ENCODE data around the gene TMCO4.
"Not testable (repeated sequence)": the region's sequence is repeated elsewhere in the genome, so short reads cannot be mapped to it uniquely, and the experiment has no call there.

TMCO4 gene

DNA sequence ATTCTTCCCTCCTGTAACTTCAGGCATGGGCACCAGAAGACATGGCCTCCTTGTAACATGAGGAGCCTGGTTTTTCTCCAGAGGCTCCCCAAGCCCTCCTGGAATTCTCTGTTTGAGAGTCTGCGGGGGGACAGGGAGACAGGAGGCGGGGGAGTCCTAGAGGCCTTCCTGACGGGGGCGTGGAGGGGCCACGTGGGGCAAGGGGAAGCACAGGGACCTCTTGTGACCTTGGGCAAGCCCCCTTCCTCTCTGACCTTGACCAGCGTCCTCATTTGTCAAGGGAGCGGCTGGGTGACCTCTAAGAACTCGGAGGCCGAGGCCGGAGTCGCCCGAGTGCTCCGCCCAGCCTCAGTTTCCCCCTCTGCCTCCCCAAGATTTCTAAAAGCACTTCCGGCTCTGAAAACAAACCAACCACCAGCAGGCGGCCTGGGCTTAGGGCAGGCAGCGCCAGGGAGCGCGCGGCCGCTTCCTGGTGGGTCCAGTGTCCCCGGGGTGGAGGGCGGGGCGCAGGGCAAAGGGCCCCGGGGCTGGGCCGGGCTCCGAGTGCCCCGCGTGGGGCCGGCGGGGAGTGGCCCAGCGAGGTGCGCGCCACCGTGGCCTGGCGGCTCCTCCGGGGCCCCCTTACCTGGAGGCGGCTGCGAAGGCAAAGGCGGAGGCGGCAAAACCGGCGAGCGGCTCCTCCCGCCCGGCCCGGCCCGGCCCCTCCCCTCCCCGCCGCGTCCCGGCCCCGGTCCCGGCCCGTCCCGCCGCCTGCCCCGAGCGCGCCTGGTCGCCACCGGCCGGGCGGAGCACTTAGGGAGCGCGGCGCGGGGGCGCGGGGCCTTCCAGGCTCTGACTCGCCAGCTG lies at the start of gene TMCO4:
TMCO4 (minus strand) TSS at position 687 of the 846 bp plus-strand sequence. CDS start 19,158 bp downstream, outside the sequence.
- peak; percentile 32 for DNase-seq

DNA sequence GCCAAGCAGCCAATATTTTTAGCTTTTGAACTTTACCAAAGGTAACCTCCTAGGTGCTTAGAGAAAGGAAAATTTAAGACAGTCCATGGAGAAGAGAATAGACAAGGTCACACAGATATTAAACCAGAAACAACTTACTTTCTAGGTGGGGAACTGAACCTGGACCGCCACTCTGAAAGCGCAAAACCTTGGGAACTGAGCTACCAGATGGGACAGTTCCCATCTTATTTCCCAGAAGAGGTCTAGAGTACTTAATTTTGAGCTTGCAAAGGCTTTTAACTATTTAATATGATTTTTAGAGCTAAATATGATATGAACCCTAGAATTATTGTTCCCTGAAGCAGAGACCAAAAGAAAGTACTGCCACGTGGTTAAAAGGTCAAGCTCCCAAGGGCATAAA lies 49.6 kb upstream of the TMCO4 start:
- not testable (repeated sequence) for DNase-seq

DNA sequence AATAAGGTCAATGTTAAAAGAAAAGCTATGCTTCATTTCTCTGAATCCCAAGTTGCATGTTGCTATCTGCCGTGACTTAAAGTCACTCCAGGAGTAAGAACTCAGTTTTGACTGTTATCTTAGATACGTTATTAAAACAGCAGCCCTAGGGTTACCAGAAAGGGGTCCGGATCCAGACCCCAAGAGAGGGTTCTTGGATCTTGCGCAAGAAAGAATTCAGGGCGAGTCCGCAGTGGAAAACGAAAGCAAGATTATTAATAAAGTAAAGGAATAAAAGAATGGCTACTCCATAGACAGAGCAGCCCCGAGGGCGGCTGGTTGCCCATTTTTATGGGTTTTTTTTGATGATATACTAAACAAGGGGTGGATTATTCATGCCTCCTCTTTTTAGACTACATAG lies 47.6 kb upstream of the TMCO4 start:
- not testable (repeated sequence) for DNase-seq

DNA sequence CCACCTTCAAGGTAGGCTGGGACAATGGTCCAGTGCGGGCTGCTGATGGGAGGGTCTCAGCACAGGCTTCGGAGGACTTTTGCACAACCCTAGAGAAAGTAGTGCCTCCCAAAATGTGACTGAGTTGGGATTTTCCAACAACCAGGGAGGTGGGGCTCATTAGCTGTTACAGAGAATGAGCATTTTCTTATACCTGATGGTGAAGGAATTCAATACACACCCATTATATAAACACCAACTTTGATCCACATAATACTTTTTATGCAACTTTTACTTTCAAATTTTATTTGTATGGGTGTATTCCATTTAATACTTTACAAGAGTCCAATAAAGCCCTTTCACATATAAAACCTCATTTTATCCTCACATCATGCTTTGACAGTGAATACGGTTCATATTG lies 46.6 kb upstream of the TMCO4 start:
- DNase-seq, result no peak

DNA sequence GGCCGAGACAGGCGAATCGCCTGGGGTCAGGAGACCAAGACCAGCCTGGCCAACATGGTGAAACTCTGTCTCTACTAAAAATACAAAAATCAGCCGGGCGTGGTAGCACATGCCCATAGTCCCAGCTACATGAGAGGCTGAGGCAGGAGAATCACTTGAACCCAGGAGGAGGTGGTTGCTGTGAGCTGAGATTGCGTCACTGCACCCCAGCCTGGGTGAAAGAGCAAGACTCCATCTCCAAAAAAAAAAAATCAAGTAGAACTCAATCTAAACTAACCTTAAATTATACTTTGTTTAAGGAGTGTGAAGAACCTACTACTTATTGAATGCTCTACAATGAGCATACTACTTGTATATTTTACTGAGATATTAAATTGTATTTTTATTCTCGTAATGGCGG lies 45.8 kb upstream of the TMCO4 start:
- DNase-seq, result no peak

DNA sequence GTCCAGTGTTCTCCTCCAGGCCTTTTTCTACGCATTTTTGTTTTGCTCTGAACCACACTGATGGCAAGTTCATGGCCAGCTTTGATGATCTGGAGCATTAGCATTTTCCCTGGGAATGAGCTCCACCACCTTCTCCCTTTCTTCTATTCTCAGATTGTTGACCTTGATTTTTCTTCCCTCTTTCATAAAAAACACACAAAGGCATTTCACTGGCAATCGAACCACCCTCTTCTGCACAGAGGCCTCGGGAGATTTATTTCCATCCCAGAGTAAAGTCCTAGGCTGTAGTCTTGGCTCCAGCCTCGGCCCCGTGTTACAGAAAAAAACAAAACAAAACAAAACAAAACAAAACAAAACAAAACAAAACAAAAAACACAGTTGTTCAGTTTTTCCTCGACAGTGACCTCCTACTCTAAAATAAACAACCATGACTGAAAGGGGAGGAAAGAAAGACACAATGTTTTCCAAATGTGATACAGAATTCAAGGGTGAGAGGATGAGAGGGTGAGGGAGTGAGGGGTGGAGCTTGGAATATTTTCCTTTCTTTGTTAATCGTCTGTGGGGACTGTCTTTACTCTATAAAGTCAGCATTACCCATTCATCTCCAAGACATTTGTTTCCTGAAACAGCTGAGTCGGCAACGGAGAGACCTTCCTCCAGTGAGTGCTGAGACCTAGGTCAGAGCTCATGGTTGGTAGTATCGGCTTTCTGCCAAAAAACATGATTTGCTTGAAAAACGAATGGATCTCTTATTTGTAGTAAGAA lies 45.2 kb upstream of the TMCO4 start:
- DNase-seq, result no peak

DNA sequence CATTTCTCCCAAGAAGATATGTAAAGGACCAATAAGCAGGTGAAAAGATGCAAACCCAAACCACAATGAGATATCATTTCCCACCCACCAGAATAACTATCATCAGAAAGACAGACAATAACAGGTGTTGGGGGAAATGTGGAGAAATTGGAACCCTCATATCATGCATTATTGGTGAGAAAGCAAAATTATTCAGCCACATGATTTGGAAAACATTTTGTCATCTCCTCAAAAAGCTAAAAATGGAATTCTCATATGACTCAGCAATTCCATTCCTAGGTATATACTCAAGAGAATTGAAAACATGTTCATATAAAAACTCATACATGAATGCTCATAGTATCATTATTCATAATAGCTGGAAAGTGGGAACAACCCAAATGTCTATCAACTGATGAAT lies 40.5 kb upstream of the TMCO4 start:
- DNase-seq, result no peak

DNA sequence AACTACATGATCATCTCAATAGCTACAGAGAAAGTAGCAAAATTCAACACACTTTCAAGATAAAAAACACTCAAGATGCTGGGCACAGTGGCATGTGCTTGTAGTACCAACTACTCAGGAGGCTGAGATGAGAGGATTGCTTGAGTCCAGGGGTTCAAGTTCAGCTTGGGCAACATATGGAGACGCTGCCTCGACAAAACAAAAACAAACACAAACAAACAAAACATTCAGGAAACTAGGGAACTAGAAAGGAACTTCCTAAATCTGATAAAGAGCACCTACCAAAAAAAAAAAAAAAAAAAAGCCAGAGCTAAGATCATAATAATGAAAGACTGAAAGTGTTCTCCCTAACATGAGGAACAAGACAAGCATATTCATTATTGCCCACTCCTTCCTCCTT lies 38.1 kb upstream of the TMCO4 start:
- DNase-seq, result no peak

DNA sequence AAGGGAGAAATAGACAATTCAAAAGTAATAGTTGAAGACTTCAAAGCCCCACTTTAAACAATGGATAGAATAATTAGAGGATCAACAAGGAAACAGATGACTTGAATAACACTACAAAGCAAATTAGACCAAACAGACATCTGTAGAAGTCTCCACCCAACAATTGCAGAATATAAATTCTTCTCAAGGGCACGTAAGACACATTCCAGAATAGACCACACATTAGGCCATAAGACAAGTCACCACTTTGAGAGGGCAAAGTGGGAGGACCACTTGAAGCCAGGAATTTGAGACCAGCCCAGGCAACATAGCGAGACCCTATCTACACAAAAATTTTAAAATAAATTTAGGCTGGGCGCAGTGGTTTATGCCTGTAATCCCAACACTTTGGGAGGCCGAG lies 35.9 kb upstream of the TMCO4 start:
- DNase-seq, result no peak

DNA sequence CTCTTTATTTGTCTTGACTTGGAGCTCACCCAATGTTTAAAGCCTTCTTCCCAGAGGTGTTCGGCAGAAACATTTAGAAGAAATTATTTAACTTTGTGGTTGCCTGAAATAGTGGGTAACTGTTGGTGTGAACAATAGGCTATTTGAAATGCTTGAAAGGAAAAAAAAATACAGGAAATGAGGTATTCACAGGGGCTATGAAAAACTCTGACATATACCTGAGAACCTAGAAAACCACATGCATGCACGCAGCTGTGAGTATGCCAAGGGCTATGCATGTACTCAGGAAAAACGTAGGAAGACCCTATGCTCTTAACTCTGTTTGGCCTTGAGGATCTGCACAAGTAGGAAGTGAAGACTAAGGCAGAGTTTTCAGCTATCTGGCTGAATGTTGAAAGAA lies 31.7 kb upstream of the TMCO4 start:
- no peak for DNase-seq

DNA sequence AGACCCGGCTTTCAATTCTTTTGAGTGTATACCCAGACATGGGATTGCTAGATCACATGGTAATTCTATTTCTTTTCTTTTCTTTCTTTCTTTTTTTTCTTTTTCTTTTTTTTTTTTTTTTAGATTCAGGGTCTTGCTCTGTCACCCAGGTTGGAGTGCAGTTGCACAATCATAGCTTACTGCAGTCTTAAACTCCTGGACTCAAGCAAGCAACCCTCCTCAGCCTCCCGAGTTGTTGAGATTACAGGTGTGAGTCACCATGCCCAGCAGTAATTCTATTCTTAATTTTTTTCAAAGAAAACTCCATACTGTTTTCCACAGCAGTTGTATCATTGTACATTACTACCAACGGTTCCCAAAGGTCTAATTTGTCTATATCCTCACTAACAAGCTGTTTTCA lies 28.8 kb upstream of the TMCO4 start:
- no peak for DNase-seq

DNA sequence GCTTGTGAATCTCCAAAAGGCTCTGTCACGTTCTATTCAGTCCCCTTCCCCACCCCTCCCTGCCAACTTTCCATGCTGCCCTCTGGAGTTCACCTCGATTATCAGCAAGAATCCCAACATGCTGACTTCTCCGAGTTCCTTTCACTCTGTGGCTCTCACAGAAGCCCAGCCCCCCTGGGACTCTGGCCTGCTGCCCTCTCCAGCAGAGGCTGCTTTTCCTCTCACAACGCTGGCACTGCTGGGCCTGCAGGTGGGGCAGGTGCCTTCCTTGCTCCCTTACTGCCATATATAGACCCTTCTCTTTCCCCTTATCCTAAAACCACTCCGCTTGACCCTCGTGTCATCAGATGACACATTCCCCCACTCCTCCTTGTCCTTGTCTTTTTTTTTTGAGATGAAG lies 25.6 kb upstream of the TMCO4 start:
- no peak for DNase-seq

DNA sequence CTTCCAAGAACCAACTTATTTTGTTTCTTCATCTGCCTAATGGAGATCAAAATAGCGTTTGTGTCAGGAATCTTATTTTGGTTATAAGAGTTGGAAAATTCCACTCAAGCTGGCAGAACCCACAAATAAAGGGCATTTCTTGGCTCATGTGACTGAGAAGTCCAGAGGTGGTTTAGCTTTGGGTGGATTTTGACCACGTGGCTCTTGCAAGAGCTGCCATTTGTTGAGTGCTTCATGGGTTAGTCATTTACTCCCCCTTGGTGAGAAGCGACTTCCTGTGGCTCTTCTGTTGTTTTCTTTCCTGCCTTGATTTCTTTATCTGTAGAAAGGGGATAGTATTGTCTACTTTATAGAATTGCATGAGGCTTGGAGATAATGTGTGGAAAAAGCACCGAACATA lies 24.8 kb upstream of the TMCO4 start:
- DNase-seq, result no peak

DNA sequence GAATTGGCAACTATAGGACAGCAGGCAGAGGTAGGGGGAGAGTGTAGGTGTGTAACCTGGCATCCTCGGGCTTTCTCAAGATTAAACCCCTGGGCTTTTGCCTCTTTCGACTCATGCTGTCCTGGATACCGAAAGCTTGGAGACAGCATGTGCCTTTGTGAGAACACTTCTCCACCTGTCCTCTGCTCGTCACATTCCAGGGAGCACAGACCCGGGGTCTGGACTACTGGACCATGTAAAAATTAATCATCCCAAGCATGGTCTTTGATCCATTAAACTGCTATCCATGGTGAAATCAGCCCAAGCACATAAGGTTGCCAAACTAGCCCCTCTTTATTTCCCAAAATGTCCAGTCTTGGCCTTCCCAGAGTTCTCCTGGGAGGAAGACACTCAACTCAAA lies 24.3 kb upstream of the TMCO4 start:
- no peak for DNase-seq

DNA sequence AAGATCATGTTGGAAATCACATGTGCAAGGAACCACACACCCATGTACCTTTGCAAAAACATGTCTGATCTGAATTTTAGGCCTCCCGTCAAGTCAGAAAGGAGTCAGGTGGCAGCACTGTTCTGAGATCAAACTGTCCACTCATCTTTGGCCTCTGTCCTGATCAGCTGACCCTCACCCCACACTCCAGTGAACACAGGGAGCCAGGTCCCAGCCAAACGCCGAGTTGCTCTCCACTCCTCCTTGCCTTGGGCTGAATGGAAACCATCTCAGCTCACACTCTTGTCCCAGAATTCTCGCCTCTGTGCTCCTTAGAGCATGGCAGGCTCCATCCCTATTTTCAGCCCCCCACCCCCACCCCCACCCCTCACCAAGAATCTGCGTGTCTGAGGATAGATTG lies 20.0 kb upstream of the TMCO4 start:
- DNase-seq, result no peak

DNA sequence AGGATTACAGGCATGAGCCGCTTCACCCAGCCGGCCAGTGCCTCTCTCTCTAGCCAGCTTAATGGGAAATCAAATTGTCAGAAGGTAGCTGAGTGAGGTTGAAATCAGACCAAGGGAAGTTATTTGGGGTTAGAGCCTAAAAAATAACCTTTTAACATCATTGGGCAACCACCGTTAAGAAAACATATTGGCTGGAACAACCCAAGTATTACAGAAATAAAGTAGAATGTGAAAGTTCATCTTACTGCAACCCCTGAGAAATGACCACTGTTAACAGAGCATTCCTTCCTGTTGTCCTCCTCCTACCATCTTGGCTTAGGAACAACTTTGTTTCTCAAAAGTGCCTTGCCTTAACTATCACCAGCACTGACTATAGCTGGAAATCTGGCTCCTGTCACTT lies 18.6 kb upstream of the TMCO4 start:
- no peak for DNase-seq

DNA sequence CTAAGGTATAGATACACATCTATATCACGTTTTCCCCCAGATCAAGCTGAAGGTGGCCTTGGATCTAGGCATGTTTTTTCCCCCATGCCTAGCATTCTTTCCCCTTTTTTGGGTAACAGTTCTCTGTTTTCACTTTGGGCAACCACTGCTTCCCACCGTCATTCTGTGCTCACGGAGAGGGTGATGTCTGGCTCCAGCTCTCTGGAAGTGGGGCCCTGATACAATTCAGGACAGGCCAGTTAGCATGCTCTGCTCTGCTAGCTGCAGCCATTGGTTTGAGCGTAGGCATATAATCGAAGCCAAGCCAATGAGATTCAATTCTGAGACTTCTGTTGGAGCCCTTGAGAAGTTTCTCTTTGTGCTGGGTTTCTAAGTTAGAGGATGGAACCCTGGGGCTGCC lies 17.4 kb upstream of the TMCO4 start:
- DNase-seq, result no peak

DNA sequence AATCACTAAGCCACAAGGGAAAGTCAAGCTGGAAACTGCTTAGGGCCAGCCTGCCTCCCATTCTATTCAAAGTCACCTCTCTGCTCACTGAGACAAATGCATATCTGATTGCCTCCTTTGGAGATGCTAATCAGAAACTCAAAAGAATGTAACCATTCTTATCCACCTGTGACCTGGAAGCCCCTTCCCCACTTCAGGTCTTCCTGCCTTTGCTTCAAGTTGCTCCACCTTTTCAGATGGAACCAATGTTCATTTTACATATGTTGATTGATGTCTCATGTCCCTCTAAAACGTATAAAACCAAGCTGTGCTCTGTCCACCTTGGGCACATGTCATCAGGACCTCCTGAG lies 17.0 kb upstream of the TMCO4 start:
- DNase-seq, result not testable (repeated sequence)

DNA sequence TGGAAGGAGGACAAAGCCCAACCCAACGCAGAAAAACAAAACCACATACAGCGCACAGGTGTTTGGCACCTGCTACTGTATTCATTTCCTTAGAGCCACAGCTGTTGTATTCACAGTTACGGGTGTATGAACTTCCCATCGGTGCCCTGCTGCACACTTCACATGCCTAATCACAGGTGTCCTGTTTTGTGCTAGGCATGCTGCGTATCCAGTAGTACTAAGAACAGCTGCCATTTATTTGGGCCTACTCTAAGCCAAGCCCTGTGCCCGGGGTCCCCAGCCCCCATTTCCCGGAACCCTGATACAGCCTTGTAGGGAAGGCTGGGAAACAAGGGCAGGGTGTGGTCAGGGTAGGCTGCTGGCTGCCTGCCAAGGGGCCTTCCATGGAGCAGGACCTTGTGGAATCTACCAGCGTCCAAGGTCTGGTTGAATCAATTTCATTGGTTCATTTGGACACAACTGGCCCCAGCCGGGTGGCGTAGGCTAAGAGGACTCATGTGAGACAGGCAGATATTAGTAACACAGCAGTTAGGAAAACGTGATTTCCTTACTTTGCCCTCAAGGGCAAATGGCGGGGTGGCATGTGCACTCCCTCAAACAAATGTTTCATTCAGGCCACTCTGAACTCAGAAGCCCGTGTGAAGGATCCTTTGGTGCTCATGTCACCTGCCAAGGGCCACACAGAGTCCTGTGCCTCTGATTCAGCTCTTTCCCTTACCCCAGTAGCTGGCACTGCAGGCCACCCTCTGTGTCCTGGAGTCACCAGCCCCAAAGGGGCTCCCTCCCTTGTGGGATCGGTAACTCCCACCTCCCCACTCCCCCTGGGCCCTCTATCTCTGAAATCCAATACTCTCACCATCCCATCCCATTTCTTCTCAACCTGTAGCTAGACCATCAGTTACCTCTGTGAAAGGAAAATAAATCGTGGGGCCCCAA lies 16.4 kb upstream of the TMCO4 start:
- no peak for DNase-seq

DNA sequence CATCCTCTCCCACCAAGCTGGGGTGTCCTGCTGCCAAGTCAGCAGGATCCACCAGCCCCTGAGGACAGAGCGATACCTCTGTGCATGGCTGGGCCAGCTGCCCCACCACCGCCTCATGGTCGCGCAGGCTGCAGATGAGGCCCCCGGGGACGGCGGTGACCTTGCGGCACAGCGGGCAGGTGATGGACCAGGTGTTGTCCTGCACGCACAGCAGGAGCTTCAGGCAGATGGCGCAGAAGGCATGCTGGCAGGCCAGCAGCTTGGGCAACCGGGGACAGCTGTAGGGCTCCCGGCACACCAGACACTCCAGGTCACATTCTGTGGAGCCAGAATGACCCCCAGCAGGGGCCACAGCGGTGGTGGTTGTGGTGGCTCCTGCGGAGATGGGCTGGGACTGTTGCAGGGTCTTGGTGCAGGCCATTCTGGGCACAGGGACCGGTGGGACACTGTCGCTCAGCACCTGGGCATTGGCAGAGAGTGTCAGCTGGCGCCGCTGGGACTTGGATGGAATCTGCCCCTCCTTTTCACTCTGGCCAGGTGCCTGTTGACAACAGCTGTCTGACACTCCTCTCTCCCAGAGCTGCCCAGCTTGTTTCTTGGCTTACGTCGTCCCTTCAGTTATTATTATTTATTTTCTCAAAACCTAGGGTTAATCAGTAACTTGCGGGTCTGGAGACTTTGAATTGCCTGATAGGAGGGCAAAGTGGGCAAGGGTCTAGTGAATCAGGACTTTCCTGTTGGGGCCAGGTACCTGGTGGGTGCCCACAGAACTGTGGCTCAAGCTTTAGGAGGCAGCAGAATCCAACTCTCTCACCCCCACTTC lies 15.2 kb upstream of the TMCO4 start, which contains the start of gene RNF186:
RNF186 (minus strand) TSS at position 603 of the 823 bp plus-strand sequence; CDS start at position 421, 182 bp downstream.
- DNase-seq, result no peak

DNA sequence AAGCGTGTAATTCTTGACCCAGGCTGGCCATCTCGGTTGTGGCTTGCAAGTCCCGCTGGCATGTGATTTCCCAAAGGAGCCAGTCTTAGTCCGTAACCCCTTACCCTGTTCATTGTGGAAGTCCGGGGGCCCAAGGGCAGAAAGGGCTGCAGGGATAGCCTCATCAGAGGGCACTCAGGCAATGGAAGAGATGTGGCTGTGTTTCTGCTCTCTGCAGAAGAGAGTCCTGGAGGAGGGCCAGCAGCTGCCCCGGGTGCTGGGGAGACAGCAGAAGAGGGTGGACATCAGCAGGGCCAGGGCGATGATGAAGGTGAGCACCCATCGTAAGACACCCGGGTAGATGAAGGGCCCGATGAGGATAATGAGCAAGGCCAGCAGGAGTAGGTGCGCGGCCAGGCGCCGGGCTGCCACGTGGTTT lies 14.5 kb upstream of the TMCO4 start:
- no peak for DNase-seq

DNA sequence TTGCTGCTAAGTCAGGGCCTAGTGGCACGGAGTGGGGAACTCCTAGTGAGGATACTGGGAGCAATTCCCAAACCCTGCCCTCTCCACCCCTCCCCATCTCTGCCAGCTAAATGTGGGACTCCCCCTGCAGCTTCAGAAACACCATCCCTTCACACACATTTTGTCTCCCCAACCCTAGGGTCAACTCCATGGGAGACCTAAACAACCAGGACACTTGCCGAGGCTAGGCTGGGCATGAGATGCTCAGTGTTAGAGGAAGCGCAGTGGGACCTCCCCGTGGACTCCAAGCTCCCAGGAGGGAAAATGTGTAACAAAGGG lies 13.9 kb upstream of the TMCO4 start:
- DNase-seq, result no peak

Measured in activated CD4-positive, alpha-beta T cell treated with anti-CD3 and anti-CD28 coated beads, Interleukin-2, amount 50 U/mL, for 1 hour (primary cell).